ENCODE results near the gene NCAPD2.
"Not testable (repeated sequence)": the region's sequence is repeated elsewhere in the genome, so short reads cannot be mapped to it uniquely, and the experiment has no call there.

The NCAPD2 gene

GRCh38 chr12:6492838-6493496 lies 935 bp upstream of the NCAPD2 start, which contains the start of gene MRPL51:
MRPL51 (minus strand) TSS chr12:6493262; CDS start chr12:6493136, 126 bp downstream.
- peak; percentile 97 for DNase-seq (ENCODE audit: low read depth)
- TF ChIP-seq CTCF (conservative IDR thresholded peaks at IDR 0.05; ENCODE audit: low read depth, low read length) = no peak
- peak within 1 kb of the TSS; percentile 87 for H3K4me3 ChIP-seq (ENCODE audit: low read depth, low read length)

- peak; percentile 29 for TF ChIP-seq CTCF (conservative IDR thresholded peaks at IDR 0.05; ENCODE audit: low read depth, low read length)
- H3K4me3 ChIP-seq (ENCODE audit: low read depth, low read length) = peak overlapping the region; percentile 76
- no peak for DNase-seq (ENCODE audit: low read depth)
Observed at GRCh38 chr12:6494258-6494743, 399 bp downstream of the NCAPD2 start.

GRCh38 chr12:6494968-6495367 lies 1.1 kb downstream of the NCAPD2 start:
- no peak for DNase-seq (ENCODE audit: low read depth)
- TF ChIP-seq CTCF (conservative IDR thresholded peaks at IDR 0.05; ENCODE audit: low read depth, low read length) = no peak
- no peak overlapping the region for H3K4me3 ChIP-seq (ENCODE audit: low read depth, low read length)

GRCh38 chr12:6497291-6497690 lies 3.4 kb downstream of the NCAPD2 start:
- not testable (repeated sequence) for DNase-seq (ENCODE audit: low read depth)

GRCh38 chr12:6500466-6500865 lies 6.6 kb downstream of the NCAPD2 start:
- no peak for TF ChIP-seq CTCF (conservative IDR thresholded peaks at IDR 0.05; ENCODE audit: low read depth, low read length)
- no peak overlapping the region for H3K4me3 ChIP-seq (ENCODE audit: low read depth, low read length)
- no peak for DNase-seq (ENCODE audit: low read depth)

More at GRCh38 chr12:6497291-6497690, 3.4 kb downstream of the NCAPD2 start:
- not testable (repeated sequence) for H3K4me3 ChIP-seq (ENCODE audit: low read depth, low read length)

GRCh38 chr12:6507102-6507998 lies 13.4 kb downstream of the NCAPD2 start:
- peak; percentile 39 for DNase-seq (ENCODE audit: low read depth)
- H3K4me3 ChIP-seq (ENCODE audit: low read depth, low read length) = no peak overlapping the region
- TF ChIP-seq CTCF (conservative IDR thresholded peaks at IDR 0.05; ENCODE audit: low read depth, low read length) = no peak

- H3K4me3 ChIP-seq (ENCODE audit: low read depth, low read length) = no peak overlapping the region
Observed at GRCh38 chr12:6508087-6508486, 14.2 kb downstream of the NCAPD2 start.

More at GRCh38 chr12:6508087-6508486, 14.2 kb downstream of the NCAPD2 start:
- TF ChIP-seq CTCF (conservative IDR thresholded peaks at IDR 0.05; ENCODE audit: low read depth, low read length) = no peak
- DNase-seq (ENCODE audit: low read depth) = no peak
